Eye (tissue), 1 donor: Measurements from ENCODE around the gene CENPC.
A peak's percentile ranks its signal among the peaks of the same experiment; 100 is the strongest.
"Not testable (repeated sequence)": the region's sequence is repeated elsewhere in the genome, so short reads cannot be mapped to it uniquely, and the experiment has no call there.

ENCODE experiments used
- DNase-seq: peaks from one replicate; pipeline ENCODE4 v3.0.0-alpha.2; 2015

The CENPC gene

GRCh38 chr4:67466751-67467150, 78.6 kb downstream of the CENPC start:
- no peak for DNase-seq

- no peak for DNase-seq
These were observed 79.6 kb downstream of the CENPC start for GRCh38 chr4:67465763-67466052.

GRCh38 chr4:67465032-67465762, 80.1 kb downstream of the CENPC start:
- no peak for DNase-seq

- no peak for DNase-seq
These were observed 84.7 kb downstream of the CENPC start for GRCh38 chr4:67460574-67460973.

GRCh38 chr4:67459164-67459563, 86.1 kb downstream of the CENPC start:
- no peak for DNase-seq

- DNase-seq, result no peak
These were observed 88.6 kb downstream of the CENPC start for GRCh38 chr4:67456577-67457196.

GRCh38 chr4:67452846-67453205, 92.5 kb downstream of the CENPC start:
- not testable (repeated sequence) for DNase-seq

GRCh38 chr4:67452100-67452845, 93.0 kb downstream of the CENPC start:
- no peak for DNase-seq

GRCh38 chr4:67451464-67451863, 93.8 kb downstream of the CENPC start:
- no peak for DNase-seq

- DNase-seq, result no peak
These were observed 96.7 kb downstream of the CENPC start for GRCh38 chr4:67448621-67449020.

GRCh38 chr4:67447873-67448272, 97.4 kb downstream of the CENPC start:
- DNase-seq, result no peak

- DNase-seq, result no peak
These were observed 98.5 kb downstream of the CENPC start for GRCh38 chr4:67446811-67447210.

GRCh38 chr4:67445881-67446280, 99.4 kb downstream of the CENPC start:
- peak; percentile 14 for DNase-seq

- DNase-seq, result no peak
These were observed 106.3 kb downstream of the CENPC start for GRCh38 chr4:67438975-67439374.

- DNase-seq, result no peak
These were observed 107.2 kb downstream of the CENPC start for GRCh38 chr4:67437974-67438713.

GRCh38 chr4:67436742-67437141, 108.6 kb downstream of the CENPC start:
- DNase-seq, result no peak

- no peak for DNase-seq
These were observed 114.3 kb downstream of the CENPC start for GRCh38 chr4:67430989-67431388.

GRCh38 chr4:67428819-67429218, 116.5 kb downstream of the CENPC start:
- no peak for DNase-seq
